ENCODE results near the gene DNAJC4.

DNAJC4 gene

DNA sequence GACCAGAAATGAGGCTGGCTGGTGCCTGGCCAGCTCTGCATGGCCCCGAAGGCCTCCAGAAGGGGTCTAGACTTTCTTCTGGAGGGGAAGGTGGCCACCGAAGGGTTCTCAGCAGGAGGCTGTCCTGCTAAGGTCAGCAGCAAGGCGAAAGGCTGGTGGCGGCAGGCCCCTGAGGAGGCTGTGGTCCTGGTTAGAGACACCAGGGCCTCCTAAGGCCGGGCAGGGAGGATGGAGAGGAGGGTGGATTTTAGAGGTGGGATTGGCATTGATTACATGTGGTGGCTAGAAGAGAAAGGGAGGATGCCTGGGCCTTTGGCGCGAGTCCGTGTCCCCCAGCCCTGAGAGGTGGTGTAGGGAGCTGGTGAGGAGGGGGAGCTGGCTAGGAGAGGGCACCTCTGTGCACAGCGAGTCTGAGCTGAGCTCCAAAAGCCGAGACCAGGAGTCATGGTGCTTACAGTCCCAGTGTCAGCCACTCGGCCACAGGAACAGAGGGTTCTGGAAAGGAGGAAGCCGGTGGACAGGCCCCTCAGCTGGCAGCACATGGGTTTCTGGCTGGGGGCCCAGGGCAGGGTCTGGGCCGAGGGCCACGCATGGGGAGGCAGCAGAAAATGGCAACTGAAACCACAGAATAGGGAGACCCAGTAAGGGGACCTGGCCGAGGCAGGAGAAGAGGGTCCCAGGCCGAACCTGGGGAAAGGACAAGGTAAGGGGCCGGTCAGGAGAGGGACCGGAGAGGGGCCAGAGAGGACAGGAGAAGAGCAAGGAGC, 21.4 kb upstream of the DNAJC4 start:
- DNase-seq (ENCODE audit: low spot score): no peak

DNA sequence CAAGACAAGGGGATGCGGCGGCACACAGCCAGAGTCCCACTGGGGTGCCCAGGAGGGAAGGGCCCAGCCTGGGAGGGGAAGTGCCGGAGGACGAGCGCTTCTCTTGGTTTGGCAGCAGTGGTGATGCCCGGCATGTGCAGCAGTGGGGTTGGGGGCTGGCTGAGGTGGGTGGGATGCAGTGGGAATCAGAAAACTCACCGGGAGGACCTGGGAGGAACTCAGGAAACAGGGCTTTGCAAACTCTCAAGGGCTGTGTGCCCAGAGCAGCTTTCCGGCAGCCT, 20.8 kb upstream of the DNAJC4 start:
- no peak for DNase-seq (ENCODE audit: low spot score)

DNA sequence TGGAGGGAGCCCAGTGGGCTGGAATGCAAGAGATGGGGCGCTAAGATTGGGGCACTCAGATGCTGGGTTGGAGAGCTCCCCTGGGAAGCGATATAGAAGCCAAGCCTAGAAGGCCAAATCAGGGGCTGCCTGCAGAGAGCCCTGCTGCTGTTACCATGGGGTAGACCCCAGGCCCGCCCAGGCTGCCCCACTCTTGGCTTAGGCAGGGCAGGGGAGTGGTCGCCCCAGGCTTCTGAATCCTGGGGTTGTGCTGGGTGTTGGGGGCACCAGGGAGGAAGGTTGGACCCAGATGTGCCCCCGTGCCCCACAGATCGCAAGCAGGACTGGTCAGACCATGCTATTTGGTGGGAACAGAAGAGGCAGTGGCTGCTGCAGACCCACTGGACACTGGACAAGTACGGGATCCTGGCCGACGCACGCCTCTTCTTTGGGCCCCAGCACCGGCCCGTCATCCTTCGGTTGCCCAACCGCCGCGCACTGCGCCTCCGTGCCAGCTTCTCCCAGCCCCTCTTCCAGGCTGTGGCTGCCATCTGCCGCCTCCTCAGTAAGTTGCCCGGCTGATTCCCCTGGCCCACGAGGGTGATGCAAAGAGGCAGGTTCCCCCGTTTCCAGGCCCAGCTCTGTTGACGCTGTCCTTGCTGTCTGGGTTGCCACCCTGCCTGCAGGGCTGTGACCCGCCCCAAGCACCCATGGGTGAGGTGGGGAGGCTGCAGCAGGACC, 19.9 kb upstream of the DNAJC4 start:
- no peak for DNase-seq (ENCODE audit: low spot score)

DNA sequence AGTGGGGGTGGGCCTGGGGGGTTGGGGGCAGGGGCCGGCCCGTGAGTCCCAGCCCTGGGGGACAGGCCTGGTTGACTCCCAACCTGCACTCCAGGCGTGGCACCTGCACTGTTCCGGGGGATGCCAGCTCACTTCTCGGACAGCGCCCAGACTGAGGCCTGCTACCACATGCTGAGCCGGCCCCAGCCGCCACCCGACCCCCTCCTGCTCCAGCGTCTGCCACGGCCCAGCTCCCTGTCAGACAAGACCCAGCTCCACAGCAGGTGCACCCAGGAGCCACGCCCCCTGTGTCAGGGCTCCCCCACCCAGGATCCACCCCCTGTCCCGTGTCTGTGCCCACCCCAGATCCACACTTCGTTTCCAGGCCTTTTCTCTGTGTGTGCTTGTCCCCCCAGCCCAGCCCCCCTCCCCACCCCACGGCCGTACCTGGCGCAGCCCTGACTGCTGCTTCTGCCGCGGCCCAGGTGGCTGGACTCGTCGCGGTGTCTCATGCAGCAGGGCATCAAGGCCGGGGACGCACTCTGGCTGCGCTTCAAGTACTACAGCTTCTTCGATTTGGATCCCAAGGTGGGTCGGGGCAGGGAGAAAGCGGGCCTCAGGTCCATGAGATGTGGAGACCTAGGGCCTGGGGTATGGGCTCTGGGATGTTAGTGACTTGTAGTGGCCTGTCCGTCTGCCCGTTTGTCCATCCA, 19.0 kb upstream of the DNAJC4 start:
- no peak for DNase-seq (ENCODE audit: low spot score)

DNA sequence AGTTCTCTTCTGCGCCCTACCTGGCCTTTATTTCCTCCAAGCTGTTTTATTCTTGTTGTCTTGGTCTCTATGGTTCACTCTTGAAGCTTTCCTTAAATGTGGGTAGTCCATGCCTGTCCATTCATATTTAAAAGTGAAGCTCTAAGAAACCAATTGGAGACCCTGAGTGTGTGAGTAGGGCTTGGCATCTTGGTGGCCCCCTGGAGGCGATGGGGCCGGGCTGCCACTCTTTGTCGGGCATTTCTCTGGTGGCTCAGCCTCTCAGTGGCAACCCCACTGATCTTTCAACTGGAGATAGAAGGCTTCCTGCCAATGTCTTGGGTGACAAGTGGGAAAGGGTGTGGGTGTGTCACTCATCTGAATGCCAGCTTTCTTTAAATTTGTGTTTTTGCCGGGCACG, 13.5 kb upstream of the DNAJC4 start:
- no peak for DNase-seq (ENCODE audit: low spot score)

DNA sequence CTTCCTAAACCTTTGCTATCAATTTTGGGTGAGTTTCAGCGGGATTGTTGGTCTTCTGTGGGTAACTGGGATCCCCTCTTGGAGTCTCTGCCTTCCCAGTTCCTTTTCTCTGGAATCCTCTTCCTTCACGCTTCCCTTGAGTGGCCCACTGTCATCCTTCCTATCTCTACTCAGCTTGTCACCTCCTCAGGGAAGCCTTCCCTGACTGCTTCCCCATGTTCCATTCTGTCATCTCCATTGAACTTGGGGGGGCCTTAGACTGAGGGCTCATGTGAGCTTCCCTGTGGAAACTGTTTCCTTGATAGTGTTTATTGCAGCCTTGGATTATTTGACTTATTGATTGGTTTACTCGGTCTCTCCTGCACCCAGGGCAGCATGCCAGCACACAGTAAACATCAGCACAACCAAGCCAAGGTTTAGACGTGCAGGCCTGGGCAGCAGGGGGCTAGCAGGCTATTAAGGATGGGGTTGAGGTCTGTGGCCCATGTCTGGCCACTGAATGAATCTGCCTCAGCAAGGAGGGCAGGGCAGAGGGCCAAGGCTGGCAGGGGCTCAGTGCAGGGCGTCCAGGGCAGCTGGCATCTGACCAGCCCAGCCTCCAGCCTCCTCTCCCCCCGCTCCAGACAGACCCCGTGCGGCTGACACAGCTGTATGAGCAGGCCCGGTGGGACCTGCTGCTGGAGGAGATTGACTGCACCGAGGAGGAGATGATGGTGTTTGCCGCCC, 11.6 kb upstream of the DNAJC4 start:
- no peak for DNase-seq (ENCODE audit: low spot score)

DNA sequence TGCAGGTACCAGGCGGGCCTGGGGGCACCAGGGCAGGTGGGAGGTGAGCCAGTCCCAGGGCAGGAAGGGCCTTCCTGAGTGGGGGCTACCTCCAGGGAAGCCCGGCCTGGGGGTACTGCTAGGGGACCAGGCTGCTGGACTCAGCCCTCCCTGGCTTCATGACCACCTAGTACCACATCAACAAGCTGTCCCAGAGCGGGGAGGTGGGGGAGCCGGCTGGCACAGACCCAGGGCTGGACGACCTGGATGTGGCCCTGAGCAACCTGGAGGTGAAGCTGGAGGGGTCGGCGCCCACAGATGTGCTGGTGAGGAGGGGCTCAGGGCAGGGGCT, 11.0 kb upstream of the DNAJC4 start:
- no peak for DNase-seq (ENCODE audit: low spot score)

DNA sequence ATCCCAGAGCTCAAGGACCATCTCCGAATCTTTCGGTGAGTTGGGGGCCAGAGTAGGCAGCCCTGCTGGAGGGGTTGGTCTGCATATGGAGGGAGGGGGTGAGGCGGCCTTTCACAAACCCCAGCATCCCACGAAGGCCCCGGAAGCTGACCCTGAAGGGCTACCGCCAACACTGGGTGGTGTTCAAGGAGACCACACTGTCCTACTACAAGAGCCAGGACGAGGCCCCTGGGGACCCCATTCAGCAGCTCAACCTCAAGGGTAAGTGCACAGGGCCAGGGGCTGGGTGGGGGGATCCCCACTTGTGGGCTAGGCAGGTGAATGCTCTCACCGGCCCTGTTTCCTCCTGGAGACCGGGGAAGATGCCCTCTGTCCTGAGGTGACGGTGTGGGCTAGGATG, 10.6 kb upstream of the DNAJC4 start:
- no peak for DNase-seq (ENCODE audit: low spot score)

DNA sequence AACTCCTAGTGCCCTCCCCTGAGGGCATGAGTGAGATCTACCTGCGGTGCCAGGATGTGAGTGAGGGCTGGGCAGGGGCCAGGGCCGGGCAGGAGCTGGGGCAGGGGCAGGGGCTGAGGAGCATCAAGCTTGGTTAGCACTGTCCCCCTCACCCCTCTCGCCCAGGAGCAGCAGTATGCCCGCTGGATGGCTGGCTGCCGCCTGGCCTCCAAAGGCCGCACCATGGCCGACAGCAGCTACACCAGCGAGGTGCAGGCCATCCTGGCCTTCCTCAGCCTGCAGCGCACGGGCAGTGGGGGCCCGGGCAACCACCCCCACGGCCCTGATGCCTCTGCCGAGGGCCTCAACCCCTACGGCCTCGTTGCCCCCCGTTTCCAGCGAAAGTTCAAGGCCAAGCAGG, 10.1 kb upstream of the DNAJC4 start:
- DNase-seq (ENCODE audit: low spot score): no peak

DNA sequence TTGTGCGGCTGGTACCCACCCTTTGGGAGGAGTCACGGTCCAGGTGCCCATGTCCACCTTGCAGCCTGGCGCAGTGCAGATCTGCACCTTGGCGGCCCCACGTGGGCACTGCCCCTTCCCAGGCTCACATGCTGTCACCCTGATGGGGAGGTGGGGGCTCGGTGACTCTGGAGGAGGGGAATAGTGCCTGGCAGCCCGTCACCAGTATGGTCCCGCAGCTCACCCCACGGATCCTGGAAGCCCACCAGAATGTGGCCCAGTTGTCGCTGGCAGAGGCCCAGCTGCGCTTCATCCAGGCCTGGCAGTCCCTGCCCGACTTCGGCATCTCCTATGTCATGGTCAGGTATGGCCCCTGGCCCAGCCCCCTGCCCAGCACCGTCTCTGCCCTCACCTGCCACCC, 9.6 kb upstream of the DNAJC4 start:
- DNase-seq (ENCODE audit: low spot score): no peak

DNA sequence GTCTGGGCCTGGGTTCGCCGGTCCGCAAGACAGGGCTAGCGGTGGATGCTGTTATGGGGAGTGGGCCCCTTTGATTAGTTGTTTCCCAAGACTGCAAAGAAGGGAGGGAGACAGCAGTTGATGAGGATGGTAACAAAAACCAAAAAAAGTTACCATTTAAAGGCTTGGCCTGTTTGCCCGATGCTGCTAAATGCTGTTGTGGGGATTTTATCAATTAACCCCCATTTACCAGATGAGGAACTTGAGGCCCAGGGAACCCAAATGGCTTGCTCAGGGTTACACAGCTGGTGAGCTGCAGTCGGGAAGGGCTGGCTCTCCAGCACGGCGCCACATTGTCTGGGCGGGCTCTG, 7.7 kb upstream of the DNAJC4 start:
- DNase-seq (ENCODE audit: low spot score): no peak

DNA sequence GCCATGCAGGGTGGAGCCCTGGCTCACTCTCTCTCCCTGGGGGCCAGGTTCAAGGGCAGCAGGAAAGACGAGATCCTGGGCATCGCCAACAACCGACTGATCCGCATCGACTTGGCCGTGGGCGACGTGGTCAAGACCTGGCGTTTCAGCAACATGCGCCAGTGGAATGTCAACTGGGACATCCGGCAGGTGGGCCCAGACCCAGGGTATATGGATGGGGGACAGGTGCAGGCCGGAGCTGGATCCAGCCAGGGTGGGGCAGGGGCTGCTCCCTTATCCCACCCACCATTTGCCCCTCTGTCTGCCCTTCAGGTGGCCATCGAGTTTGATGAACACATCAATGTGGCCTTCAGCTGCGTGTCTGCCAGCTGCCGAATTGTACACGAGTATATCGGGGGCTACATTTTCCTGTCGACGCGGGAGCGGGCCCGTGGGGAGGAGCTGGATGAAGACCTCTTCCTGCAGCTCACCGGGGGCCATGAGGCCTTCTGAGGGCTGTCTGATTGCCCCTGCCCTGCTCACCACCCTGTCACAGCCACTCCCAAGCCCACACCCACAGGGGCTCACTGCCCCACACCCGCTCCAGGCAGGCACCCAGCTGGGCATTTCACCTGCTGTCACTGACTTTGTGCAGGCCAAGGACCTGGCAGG, 7.2 kb upstream of the DNAJC4 start:
- DNase-seq (ENCODE audit: low spot score): no peak

DNA sequence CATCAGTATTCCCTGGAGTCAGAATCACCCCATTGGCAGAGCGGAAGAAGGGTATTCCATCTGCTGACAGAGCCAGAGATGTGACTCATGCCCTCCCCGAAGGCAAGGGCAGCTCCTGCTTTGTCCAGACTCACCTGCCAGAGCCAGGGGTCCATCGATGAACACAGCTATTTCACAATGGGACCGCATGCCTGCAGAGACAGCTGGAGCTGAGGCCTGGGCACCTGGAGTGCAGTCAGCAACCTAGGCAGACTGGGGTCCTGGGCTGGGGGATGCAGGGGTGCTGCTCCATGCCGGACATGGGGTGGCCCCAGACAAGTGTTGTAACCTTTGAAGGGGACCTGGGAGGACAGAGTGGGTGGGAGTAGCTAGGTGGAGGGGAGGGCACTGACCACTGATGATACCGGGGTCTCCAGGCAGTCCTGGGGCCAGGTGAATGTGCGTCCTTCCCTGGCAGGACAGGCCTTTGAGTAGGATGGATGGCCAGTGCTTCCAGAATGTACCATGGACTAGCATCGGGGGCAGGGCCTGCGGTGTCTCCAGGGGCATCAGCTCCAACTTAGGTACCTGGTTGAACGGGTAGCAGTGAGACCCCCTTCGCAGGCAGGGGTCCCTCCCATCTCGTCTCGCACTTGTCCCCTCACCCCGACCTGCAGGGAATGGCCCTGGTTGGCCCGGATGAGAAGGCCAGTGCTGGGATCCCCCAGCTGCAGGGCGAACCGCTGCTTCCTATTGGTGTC, 6.0 kb upstream of the DNAJC4 start:
- no peak for DNase-seq (ENCODE audit: low spot score)

DNA sequence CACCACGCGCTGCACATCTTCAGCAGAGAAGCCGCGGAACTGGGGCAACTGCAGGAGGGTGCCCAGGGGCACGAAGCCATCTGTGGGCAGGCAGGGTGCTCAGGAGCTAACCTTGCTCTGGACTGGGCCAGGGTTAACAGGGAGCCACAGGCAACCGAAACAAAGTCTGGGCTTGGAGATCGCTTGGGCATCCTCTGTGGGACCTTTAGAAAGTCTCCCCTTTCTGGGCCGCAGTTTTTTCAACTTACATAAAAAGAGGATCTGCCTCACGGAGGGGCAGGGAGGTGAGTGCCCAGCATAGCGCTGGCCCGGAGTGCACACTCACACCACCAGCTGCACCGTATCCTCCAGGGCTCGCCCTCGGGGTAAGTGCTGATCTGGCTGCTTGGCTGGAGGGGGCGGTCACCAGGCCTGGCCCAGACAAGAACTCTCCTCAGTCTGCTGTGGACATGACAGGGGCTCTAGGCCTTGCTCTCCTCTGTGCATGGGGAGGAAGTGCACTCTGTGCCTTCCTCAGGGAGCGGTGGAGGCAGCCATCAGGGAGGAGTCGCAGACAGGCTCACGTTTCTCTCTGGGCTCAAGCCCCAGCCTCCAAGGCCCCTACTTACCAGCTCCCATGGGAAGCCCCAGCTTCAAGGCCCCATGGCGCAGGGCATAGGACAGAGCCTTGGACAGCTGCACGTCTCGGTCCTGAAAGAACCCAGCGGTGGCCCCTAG, 5.3 kb upstream of the DNAJC4 start:
- no peak for DNase-seq (ENCODE audit: low spot score)

DNA sequence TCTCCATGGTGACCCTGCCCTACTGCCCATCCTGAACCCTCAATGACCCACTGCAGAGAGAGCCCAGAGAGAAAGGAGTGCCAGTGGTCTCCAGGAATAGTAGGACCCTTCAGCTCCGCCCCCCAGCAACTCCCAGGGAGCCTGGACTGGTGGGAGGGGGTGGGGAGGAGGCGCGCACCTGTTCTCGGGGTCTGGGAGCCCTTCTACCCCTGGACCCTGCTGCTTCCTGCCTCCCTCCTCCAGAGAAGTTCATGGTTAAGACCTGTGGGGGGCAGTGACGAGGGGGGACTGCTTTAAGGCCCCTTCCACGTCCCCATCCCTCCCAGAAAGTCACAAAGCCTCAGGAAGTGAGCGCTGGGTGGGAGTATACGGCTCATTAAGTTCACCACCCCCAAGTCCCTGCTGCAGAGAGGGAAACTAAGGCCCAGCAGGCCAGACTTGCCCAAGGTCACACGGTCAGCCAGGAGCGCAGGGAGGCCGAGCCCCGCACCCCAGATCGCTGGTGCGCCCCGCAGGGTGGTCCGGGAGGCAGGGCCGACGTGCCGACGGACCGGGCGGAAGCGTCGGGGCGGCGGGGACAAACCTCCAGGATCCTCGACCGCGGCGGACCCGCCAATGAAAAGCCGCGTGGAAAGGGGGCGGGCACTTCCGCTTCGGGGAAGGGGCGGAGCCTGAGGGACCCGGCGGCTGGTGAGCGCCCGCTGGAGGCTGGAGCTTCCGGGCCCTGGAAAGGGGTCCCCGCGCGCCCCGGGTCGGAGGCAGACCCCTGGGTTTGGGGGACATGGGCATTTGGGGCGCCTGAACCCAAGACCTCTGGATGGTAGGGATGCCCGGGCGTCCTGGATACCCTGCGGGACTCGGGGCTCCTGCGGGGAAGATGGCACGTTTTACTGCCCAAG, 4.5 kb upstream of the DNAJC4 start, which contains the start of the genes NUDT22 and TRPT1:
NUDT22 (plus strand) TSS at position 667 of the 899 bp plus-strand sequence. CDS start 379 bp downstream, outside the sequence.
TRPT1 (minus strand) TSS at position 579 of the 899 bp plus-strand sequence; CDS start at position 253, 326 bp downstream.
- peak; percentile 89 for DNase-seq (ENCODE audit: low spot score)

DNA sequence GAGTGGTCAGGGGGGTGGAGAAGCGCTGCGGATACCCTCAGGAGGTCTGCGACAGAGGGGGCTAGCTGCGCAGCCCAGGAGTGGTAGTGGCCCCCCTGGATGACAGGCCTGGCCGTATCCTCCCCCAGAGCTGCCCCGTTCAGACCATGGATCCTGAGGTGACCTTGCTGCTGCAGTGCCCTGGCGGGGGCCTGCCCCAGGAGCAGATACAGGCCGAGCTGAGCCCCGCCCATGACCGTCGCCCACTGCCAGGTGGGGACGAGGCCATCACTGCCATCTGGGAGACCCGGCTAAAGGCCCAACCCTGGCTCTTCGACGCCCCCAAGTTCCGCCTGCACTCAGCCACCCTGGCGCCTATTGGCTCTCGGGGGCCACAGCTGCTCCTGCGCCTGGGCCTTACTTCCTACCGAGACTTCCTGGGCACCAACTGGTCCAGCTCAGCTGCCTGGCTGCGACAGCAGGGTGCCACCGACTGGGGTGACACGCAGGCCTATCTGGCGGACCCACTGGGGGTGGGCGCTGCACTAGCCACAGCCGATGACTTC, 3.8 kb upstream of the DNAJC4 start:
- no peak for DNase-seq (ENCODE audit: low spot score)

DNA sequence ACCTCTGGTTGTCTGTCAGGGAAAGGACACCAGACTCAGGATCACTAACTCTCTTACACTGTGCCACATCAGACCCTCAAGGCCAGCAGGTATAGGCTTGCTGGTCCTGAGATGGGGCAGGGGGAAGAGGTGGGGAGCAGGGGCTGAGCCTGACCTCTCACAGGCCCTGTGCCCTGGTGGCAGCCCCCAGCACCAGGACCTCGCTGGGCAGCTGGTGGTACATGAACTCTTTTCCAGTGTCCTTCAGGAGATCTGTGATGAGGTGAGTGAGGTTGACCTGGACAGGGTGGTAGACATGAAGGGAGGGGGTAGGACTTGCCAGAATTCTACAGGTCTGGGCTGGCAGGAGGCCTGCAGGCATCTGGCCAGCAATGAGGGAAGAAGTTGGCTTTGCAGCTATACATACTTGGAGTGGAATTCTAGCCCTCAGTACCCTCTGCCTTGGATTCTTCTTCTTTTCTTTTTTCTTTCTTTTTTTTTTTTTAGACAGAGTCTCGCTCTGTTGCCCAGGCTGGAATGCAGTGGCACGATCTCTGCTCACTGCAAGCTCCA, 2.9 kb upstream of the DNAJC4 start:
- no peak for DNase-seq (ENCODE audit: low spot score)

DNA sequence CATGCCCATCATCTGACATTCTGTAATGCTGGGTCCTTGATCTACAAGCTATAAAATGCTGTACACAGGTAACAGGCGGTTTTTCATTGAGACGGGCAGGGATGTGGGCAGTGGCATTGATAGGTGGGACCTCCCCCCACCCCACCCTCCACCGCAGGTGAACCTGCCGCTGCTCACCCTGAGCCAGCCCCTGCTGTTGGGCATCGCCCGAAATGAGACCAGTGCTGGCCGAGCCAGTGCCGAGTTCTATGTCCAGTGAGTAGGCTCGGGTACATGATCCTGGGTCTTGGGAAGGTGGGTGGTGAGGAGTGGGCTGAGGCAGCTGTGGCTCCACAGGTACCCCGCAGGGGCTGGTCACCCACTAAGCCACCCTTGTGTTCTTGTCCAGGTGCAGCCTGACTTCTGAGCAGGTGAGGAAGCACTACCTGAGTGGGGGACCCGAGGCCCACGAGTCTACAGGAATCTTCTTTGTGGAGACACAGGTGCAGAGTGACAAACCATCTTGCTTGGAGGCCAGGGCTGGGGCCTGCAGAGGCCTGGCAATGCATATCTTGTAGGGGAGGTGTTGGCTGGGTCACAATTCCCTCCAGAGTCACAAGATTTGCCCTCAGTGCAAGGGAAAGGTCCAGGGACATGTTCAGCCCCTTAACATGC, 1.1 kb upstream of the DNAJC4 start:
- DNase-seq (ENCODE audit: low spot score): no peak

DNA sequence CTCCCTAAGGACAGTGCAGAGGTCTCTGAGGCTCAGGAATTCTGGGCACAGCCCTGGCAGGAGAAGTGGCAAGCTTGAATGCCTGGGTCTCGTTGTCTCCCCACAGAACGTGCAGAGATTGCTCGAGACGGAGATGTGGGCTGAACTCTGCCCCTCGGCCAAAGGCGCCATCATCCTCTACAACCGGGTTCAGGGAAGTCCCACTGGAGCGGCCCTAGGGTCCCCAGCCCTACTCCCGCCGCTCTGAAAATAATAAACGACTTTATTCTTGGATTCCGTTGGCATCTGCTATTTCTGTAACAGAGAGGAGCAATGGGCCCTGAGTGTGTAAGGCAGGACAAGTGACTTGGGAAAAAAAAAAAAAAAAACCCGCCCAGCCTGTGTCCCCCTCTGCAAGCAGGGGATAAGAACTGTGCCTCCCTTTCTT, 591 bp upstream of the DNAJC4 start:
- DNase-seq (ENCODE audit: low spot score): no peak

All from HuH-7 (cell line).